Stomach (tissue), 9 donors: ENCODE measurements around the gene ZNF516. TPM values are rescaled to one million over a fixed set of nuclear protein-coding genes. Genes with fewer than 3 reads are reported as not detected.
A peak's percentile ranks its signal among the peaks of the same experiment; 100 is the strongest.

Experiments
- DNase-seq, 2 donors: peaks; one replicate each; pipeline versions ENCODE4 v3.0.0 to v3.0.0-alpha.2; 2013 to 2019
- H3K27ac ChIP-seq, 5 donors: fragments of 200-600 bp in 4 of 5; sonication (generic) in 4 of 5; one replicate each; pipeline ENCODE4 v1.5.1; 2013 to 2019; ENCODE audit warnings: mild to moderate bottlenecking in 1 of 5, moderate library complexity in 1 of 5
- H3K27me3 ChIP-seq, 3 donors: fragments of 200-600 bp; sonication (generic); one replicate each; pipeline ENCODE4 v1.5.1; 2017 to 2019; ENCODE audit warnings: mixed run types in 1 of 3
- H3K36me3 ChIP-seq, 4 donors: fragments of 200-600 bp; sonication (generic); 1 replicate in 3 of 4; 2 replicates in 1 of 4; pipeline ENCODE4 v1.5.1; 2016 to 2019
- H3K4me1 ChIP-seq, 4 donors: fragments of 200-600 bp; sonication (generic); one replicate each; pipeline ENCODE4 v1.5.1; 2016 to 2019
- H3K4me3 ChIP-seq, 4 donors: fragments of 200-600 bp; sonication (generic) in 3 of 4; one replicate each; pipeline ENCODE4 v1.5.1; 2016 to 2019; ENCODE audit warnings: mild to moderate bottlenecking in 1 of 4
- H3K9me3 ChIP-seq, 4 donors: fragments of 200-600 bp; sonication (generic); one replicate each; pipeline ENCODE4 v1.5.1; 2016 to 2019
- CTCF ChIP-seq, 7 experiments: fragments of 450-650 bp in 4 of 7; fragments of 200-600 bp in 3 of 7; sonication (generic) in 3 of 7; IDR thresholded peaks; one replicate each; pipeline ENCODE4 v1.5.1; 2016 to 2019; ENCODE audit warnings: antibody characterized with exemption in 7 of 7, control low read depth in 2 of 7, mild to moderate bottlenecking in 1 of 7
- EP300 ChIP-seq: sonication (generic); formaldehyde crosslinking; IDR thresholded peaks from one replicate; pipeline ENCODE4 v1.6.1; 2017; ENCODE audit warnings: antibody characterized with exemption
- POLR2A ChIP-seq, 4 donors: fragments of 450-650 bp; IDR thresholded peaks; one replicate each; pipeline ENCODE4 v1.6.1; 2016; ENCODE audit warnings: antibody characterized with exemption in 4 of 4, control low read depth in 2 of 4, mild to moderate bottlenecking in 1 of 4, moderate library complexity in 1 of 4
- POLR2AphosphoS5 ChIP-seq, 3 donors: sonication (generic); formaldehyde crosslinking; IDR thresholded peaks; one replicate each; pipeline ENCODE4 v1.6.1; 2016; ENCODE audit warnings: antibody characterized with exemption in 3 of 3
- WGBS, 5 donors: extraction: QIAGEN DNeasy Blood & Tissue Kit in 3 of 5; methylation state at CpG; one replicate each; pipeline versions ENCODE4 v1.1.5 to v1.1.7; 2013 to 2018; 5-methylcytosine and 5-hydroxymethylcytosine counted together
- intact Hi-C: fragments of 100-400 bp; cut with DNase I; formaldehyde crosslinking; loops from one replicate; pipeline ENCODE4 v1.15.1; 2023; ENCODE audit warnings: low total_unique reads
- polyA plus RNA-seq, 3 donors: library from polyadenylated mRNA; stranded (reverse); fragments of 200-250 nt; gene quantifications; one replicate each; pipeline ENCODE4 v1.2.3, GENCODE V29; 2013
- total RNA-seq, 5 donors: library from RNA; depleted of rRNA; stranded (reverse); fragments of >200 nt; gene quantifications; one replicate each; pipeline versions ENCODE4 v1.1.0 to v1.2.3, GENCODE V29; 2014 to 2016
- donor health status: healthy with polysubstance abuse.
- donor health status: Bipolar disorder and iron deficiency.
- donor health status: healthy.

The ZNF516 gene
- total and polyA plus RNA-seq, 8 donors: 2.3 to 25.9 (median 14.4) TPM

DNA sequence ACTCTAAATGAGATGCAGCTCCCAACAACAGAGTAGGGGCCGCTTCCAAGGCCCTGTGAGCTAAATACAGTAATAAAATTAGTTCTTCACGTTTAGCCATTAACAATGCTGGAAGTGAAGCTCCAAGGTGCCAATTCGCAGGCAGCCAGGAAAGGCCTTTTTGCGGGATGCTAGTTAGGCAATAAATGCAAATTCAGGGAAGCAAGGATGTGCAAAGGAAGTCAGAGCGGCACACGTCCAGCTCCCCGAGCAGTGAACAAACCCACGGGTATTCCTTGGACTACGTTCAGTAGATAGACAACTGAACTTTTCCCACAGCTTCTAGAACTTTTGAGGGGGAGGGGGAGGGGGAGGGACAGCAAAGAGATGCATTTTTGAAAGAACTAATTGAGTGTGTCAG lies 6.9 kb downstream of the ZNF516 start:
- H3K4me1 ChIP-seq: peaks cover 35 to 79% (median 54%) of the 10 kb centered on the region in 4 donors
- peak overlapping the region in 1 of 4 donors; percentile 6 for H3K4me3 ChIP-seq
- intact Hi-C loops: no loop called here
- peaks cover 0 to 3% (median 0%) of the 10 kb centered on the region in 4 donors for H3K36me3 ChIP-seq
- no peaks in the 10 kb centered on the region for H3K27me3 ChIP-seq
- peak overlapping the region in 2 of 5 donors; percentile 19 to 97 for H3K27ac ChIP-seq
- 34 to 53% (median 44%) methylated on average over 8 to 9 of the region's 9 CpGs for WGBS, 5 donors
- TF ChIP-seq POLR2A (IDR thresholded peaks at IDR 0.05) (no peak), CTCF (IDR thresholded peaks at IDR 0.05) (no peak), POLR2AphosphoS5 (IDR thresholded peaks at IDR 0.05) (no peak), EP300 (no peak)
- H3K9me3 ChIP-seq: no peaks in the 10 kb centered on the region
- peak in 1 of 2 donors; percentile 44 for DNase-seq

GRCh38 chr18:76487782-76488181 lies 7.3 kb downstream of the ZNF516 start:
- 54 to 74% (median 64%) methylated on average over 8 of the region's 8 CpGs for WGBS, 5 donors
- intact Hi-C loops: no loop called here
- Histone ChIP-seq H3K27ac (peak overlapping the region in 2 of 5 donors; percentile 19 to 97), H3K27me3 (no peaks in the 10 kb centered on the region), H3K9me3 (no peaks in the 10 kb centered on the region), H3K36me3 (peaks cover 0 to 3% (median 0%) of the 10 kb centered on the region in 4 donors), H3K4me1 (peaks cover 37 to 82% (median 56%) of the 10 kb centered on the region in 4 donors), H3K4me3 (peak overlapping the region in 1 of 4 donors; percentile 6)
- TF ChIP-seq EP300 (no peak), CTCF (IDR thresholded peaks at IDR 0.05) (no peak), POLR2A (IDR thresholded peaks at IDR 0.05) (no peak), POLR2AphosphoS5 (IDR thresholded peaks at IDR 0.05) (no peak)
- no peak for DNase-seq

DNA sequence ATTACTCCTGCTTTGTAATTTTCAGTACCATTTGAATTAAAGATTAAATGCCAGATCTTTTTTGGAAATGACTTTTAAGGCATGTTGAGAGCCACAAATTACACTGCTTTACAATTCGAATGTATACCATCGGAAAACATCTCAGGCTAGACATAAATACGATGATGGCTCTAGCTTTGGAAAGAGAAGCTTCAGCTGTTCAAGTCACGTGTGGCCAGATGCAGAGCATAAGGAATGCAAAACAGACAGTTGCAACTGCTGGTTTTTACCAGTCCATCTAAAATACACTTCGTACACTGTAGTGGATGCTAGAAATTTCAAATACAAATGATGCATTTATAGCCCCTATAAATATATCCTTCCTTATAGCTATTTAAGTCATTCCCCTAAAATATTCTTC lies 8.0 kb downstream of the ZNF516 start:
- intact Hi-C loops: no loop called here
- Histone ChIP-seq H3K27ac (no peak overlapping the region), H3K9me3 (no peaks in the 10 kb centered on the region), H3K4me1 (peaks cover 37 to 79% (median 52%) of the 10 kb centered on the region in 4 donors), H3K27me3 (no peaks in the 10 kb centered on the region), H3K36me3 (peaks cover 0 to 3% (median 0%) of the 10 kb centered on the region in 4 donors), H3K4me3 (no peak overlapping the region)
- 63 to 83% (median 74%) methylated on average over 5 of the region's 5 CpGs for WGBS, 5 donors
- DNase-seq: peak in 1 of 2 donors; percentile 68
- TF ChIP-seq POLR2AphosphoS5 (IDR thresholded peaks at IDR 0.05) (no peak), EP300 (no peak), CTCF (IDR thresholded peaks at IDR 0.05) (no peak), POLR2A (IDR thresholded peaks at IDR 0.05) (no peak)

DNA sequence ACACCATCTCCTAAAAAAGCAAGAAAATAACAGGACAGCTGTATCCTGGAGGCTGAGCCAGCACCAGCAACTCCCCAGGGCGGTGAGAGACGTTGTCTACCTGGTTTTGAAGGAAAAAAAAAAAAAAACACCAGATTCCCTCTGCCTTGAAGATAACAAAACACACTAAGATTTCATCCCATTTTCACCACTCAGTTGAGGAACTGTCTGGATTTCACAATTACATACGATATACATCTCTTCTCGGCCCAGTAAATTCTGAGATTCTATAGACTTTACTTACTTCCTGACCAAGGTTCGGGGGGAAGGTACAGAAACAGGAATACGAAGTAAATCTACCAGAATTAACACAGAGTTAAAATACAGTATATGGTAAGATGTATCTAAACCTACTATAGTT lies 8.5 kb downstream of the ZNF516 start:
- WGBS, 5 donors: 67 to 80% (median 78%) methylated on average over 6 of the region's 6 CpGs
- H3K4me1 ChIP-seq: peaks cover 33 to 75% (median 50%) of the 10 kb centered on the region in 4 donors
- TF ChIP-seq POLR2AphosphoS5 (IDR thresholded peaks at IDR 0.05) (no peak), CTCF (IDR thresholded peaks at IDR 0.05) (no peak), POLR2A (IDR thresholded peaks at IDR 0.05) (no peak), EP300 (no peak)

More for the DNA sequence above, 8.5 kb downstream of the ZNF516 start:
- intact Hi-C loops: no loop called here
- no peak overlapping the region for H3K27ac ChIP-seq
- no peaks in the 10 kb centered on the region for H3K27me3 ChIP-seq
- H3K36me3 ChIP-seq: peaks cover 0 to 3% (median 0%) of the 10 kb centered on the region in 4 donors
- H3K4me3 ChIP-seq: no peak overlapping the region
- no peaks in the 10 kb centered on the region for H3K9me3 ChIP-seq
- DNase-seq: no peak
